Fibroblast of lung (primary cell): Measurements from ENCODE around the gene CARMIL1.

ENCODE experiments used
- EZH2 ChIP-seq: IDR thresholded peaks from 2 replicates; pipeline ENCODE4 v1.5.1; 2012; ENCODE audit warnings: low read length, control low read depth, mild to moderate bottlenecking; ENCODE audit errors: missing control alignments
- TF ChIP-seq, protein P1 (sequence below), 2 donors: IDR thresholded peaks in 1 of 2; conservative IDR thresholded peaks in 1 of 2; 1 replicate in 1 of 2; 2 replicates in 1 of 2; pipeline ENCODE4 v1.5.1; 2011 to 2012; ENCODE audit warnings: low read length in 2 of 2, control low read depth in 1 of 2, inconsistent platforms in 1 of 2, low read depth in 1 of 2, mild to moderate bottlenecking in 1 of 2

DNA sequence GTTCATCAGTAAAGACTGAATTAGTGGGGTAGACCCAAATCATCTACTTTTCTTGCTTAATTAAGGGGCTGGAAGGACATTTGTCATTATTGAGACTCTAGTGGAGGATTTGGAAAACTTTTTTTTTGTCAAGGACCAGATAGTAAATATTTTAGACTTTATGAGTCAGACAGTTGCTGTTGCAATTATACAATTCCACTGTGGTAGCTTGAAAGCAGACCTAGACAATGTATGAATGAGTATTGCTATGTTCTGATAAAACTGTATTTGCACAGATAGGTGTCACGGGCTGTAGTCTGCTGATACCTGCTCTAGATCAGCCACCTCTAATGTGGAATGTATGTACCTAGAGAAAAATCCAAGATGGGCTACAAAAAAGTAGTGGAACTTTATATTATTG is 175.0 kb downstream of the CARMIL1 start:
- no peak for TF ChIP-seq EZH2
- TF ChIP-seq, protein P1, sequence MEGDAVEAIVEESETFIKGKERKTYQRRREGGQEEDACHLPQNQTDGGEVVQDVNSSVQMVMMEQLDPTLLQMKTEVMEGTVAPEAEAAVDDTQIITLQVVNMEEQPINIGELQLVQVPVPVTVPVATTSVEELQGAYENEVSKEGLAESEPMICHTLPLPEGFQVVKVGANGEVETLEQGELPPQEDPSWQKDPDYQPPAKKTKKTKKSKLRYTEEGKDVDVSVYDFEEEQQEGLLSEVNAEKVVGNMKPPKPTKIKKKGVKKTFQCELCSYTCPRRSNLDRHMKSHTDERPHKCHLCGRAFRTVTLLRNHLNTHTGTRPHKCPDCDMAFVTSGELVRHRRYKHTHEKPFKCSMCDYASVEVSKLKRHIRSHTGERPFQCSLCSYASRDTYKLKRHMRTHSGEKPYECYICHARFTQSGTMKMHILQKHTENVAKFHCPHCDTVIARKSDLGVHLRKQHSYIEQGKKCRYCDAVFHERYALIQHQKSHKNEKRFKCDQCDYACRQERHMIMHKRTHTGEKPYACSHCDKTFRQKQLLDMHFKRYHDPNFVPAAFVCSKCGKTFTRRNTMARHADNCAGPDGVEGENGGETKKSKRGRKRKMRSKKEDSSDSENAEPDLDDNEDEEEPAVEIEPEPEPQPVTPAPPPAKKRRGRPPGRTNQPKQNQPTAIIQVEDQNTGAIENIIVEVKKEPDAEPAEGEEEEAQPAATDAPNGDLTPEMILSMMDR (conservative IDR thresholded peaks at IDR 0.05 in 1 of 2, IDR thresholded peaks at IDR 0.05 in 1 of 2; ENCODE audit: low read depth in 1 of 2, low read length in 2 of 2) = no peak
